HS-5 (cell line): ENCODE data around the gene SCFD2.

Experiments used
- DNase-seq: peaks from one replicate; pipeline ENCODE4 v3.0.0-alpha.2; 2012; ENCODE audit warnings: low read depth

SCFD2 gene

GRCh38 chr4:52823702-52824092 is 542.2 kb downstream of the SCFD2 start:
- DNase-seq = no peak
